OCI-LY7 (cell line): ENCODE measurements around the gene ZSWIM8.

ENCODE experiments used
- CTCF ChIP-seq: fragments of 200-600 bp; sonication (generic); conservative IDR thresholded peaks from 2 replicates; pipeline ENCODE4 v1.5.1; 2014; ENCODE audit warnings: mild to moderate bottlenecking, antibody characterized with exemption, low read length, moderate library complexity, mixed read lengths
- EZH2phosphoT487 ChIP-seq: fragments of 200-600 bp; sonication (generic); IDR thresholded peaks from 2 replicates; pipeline ENCODE4 v1.6.1; 2018; ENCODE audit warnings: low read depth, borderline replicate concordance, mild to moderate bottlenecking, mixed run types, antibody characterized with exemption, low read length, moderate library complexity, mixed read lengths

GRCh38 chr10:73813333-73813732, 27.9 kb downstream of the ZSWIM8 start:
- TF ChIP-seq CTCF (no peak), EZH2phosphoT487 (no peak)
